Esophagus muscularis mucosa (tissue), 2 donors: ENCODE results near the gene PARP3.

Source experiments
- POLR2A ChIP-seq: fragments of 450-650 bp; IDR thresholded peaks from one replicate; pipeline ENCODE4 v1.6.1; 2017; ENCODE audit warnings: antibody characterized with exemption, moderate library complexity, mild to moderate bottlenecking, low read depth
- POLR2AphosphoS5 ChIP-seq, 2 donors: sonication (generic); formaldehyde crosslinking; IDR thresholded peaks; one replicate each; pipeline ENCODE4 v1.6.1; 2017; ENCODE audit warnings: antibody characterized with exemption in 2 of 2

GRCh38 chr3:51946796-51947195, 4.6 kb downstream of the PARP3 start:
- TF ChIP-seq POLR2AphosphoS5 (IDR thresholded peaks at IDR 0.05), result no peak
- TF ChIP-seq POLR2A, result no peak
